ENCODE measurements around the gene RANBP17. TPM values are rescaled to one million over a fixed set of nuclear protein-coding genes. Genes with fewer than 3 reads are reported as not detected.

RANBP17 gene
- total and polyA plus RNA-seq, 2 experiments from 2014 or later = 3.7 to 3.8 TPM

DNA sequence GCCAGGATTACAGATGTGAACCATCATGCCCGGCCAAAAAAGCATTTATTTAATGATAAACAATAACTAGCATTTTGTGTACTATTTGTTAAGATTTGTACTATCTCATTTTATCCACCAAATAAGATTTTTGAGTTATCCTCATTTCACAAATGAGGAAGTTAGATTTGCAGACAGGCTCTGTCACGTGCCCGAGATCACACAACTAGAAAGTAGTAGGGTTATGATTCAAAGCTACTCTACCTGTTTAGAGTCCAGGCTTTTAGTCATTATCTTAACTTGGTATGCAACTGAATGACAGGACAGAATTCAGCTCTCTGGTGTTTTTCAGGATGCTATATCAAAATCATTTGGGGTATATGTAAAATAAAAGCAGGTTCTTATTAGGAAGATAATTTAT lies 20.5 kb downstream of the RANBP17 start:
- no peaks in the 10 kb centered on the region for H3K27me3 ChIP-seq (replicated peaks; ENCODE audit: insufficient read depth)
- H3K9me2 ChIP-seq (ENCODE audit: insufficient read depth) = no peaks in the 10 kb centered on the region
- H3K79me2 ChIP-seq (ENCODE audit: insufficient read depth) = no peaks in the 10 kb centered on the region
- H3K4me1 ChIP-seq (ENCODE audit: insufficient read depth) = peaks cover 22% of the 10 kb centered on the region
- H2AFZ ChIP-seq = no peak overlapping the region
- WGBS, 2 experiments (ENCODE audit: low coverage in 1 of 2, low lambda C conversion rate in 2 of 2, missing lambda C conversion rate in 2 of 2) = 62 to 74% methylated on average over 3 of the region's 3 CpGs
- H3K36me3 ChIP-seq (ENCODE audit: low read depth) = no peaks in the 10 kb centered on the region
- TF ChIP-seq EZH2phosphoT487 (IDR thresholded peaks at IDR 0.05; ENCODE audit: insufficient read depth, low read depth) (no peak), EZH2 (IDR thresholded peaks at IDR 0.05; ENCODE audit: insufficient read depth, poor library complexity, severe bottlenecking) (no peak)
- H3K4me3 ChIP-seq = no peak overlapping the region
- H3K27ac ChIP-seq = no peak overlapping the region
- no peak for DNase-seq
- H3F3A ChIP-seq (ENCODE audit: insufficient read depth) = peaks cover 5% of the 10 kb centered on the region; the same call in 1 of the 2 replicates
- H4K20me1 ChIP-seq (ENCODE audit: insufficient read depth) = no peaks in the 10 kb centered on the region
- no peak overlapping the region for H3K9ac ChIP-seq
- H3K4me2 ChIP-seq (ENCODE audit: unreplicated experiment) = no peak overlapping the region
- H3K9me3 ChIP-seq (ENCODE audit: low read depth) = no peaks in the 10 kb centered on the region
- in situ Hi-C loops (cut with MboI) = no loop called here

DNA sequence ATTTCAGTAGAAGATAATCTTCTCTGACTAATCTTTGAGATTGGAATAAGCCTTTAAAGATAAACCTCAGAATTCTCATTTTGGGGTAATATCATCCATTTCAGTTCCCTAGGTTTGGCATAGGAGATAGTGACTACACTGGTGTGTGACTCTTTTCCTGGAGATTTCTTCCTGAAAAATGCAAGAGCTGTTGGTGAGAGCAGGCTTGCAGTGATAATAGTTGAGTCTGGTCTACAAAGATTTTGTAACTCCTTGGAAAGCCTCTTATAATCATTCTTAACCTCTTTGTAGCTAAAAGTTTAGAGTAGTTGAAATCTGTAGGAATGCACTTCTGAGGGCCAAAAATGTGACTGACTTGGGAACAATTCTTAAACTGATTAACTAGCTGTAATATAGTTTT lies 23.4 kb downstream of the RANBP17 start:
- no peak overlapping the region for H3K4me3 ChIP-seq
- no peaks in the 10 kb centered on the region for H4K20me1 ChIP-seq (ENCODE audit: insufficient read depth)
- H3K27me3 ChIP-seq (replicated peaks; ENCODE audit: insufficient read depth) = no peaks in the 10 kb centered on the region
- H3F3A ChIP-seq (ENCODE audit: insufficient read depth) = no peaks in the 10 kb centered on the region
- H3K4me1 ChIP-seq (ENCODE audit: insufficient read depth) = peaks cover 11% of the 10 kb centered on the region
- in situ Hi-C loops (cut with MboI) = no loop called here
- H2AFZ ChIP-seq = no peak overlapping the region
- DNase-seq = peak; percentile 36
- H3K27ac ChIP-seq = 0 out of 2 replicates have a peak overlapping the region, but pooled peaks have one; percentile 31
- H3K79me2 ChIP-seq (ENCODE audit: insufficient read depth) = no peaks in the 10 kb centered on the region
- no peaks in the 10 kb centered on the region for H3K9me2 ChIP-seq (ENCODE audit: insufficient read depth)
- H3K9ac ChIP-seq = no peak overlapping the region
- no peak for TF ChIP-seq EZH2phosphoT487 (IDR thresholded peaks at IDR 0.05; ENCODE audit: insufficient read depth, low read depth)
- TF ChIP-seq EZH2 (IDR thresholded peaks at IDR 0.05; ENCODE audit: insufficient read depth, poor library complexity, severe bottlenecking) = no peak
- no peaks in the 10 kb centered on the region for H3K9me3 ChIP-seq (ENCODE audit: low read depth)
- no peak overlapping the region for H3K4me2 ChIP-seq (ENCODE audit: unreplicated experiment)
- H3K36me3 ChIP-seq (ENCODE audit: low read depth) = no peaks in the 10 kb centered on the region

DNA sequence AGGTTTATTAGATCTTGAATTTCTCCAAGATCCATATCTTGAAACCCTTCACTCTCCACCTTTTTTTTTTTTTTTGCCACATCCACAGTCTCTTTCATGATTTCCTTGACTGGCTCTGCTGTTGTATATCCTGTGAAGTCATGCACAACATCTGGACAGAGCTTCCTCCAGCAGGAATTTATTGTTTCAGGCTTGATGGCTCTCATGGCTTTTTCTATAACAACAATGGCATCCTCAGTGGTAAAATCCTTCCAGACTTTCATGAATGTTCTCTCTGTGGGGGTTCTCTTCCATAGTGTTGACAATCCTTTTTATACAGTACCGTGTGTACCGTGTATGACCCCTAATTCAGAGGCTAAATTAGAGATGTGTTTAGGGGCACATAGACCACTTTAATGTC lies 24.0 kb downstream of the RANBP17 start:
- H3K79me2 ChIP-seq (ENCODE audit: insufficient read depth) = no peaks in the 10 kb centered on the region
- no peak overlapping the region for H3K4me2 ChIP-seq (ENCODE audit: unreplicated experiment)
- 84 to 86% methylated on average over 2 of the region's 2 CpGs for WGBS, 2 experiments (ENCODE audit: low coverage in 1 of 2, low lambda C conversion rate in 2 of 2, missing lambda C conversion rate in 2 of 2)
- H3K9me2 ChIP-seq (ENCODE audit: insufficient read depth) = no peaks in the 10 kb centered on the region
- 0 out of 2 replicates have a peak overlapping the region, but pooled peaks have one; percentile 31 for H3K27ac ChIP-seq
- TF ChIP-seq EZH2phosphoT487 (IDR thresholded peaks at IDR 0.05; ENCODE audit: insufficient read depth, low read depth) = no peak
- H3K4me3 ChIP-seq = no peak overlapping the region
- H3K27me3 ChIP-seq (replicated peaks; ENCODE audit: insufficient read depth) = no peaks in the 10 kb centered on the region
- no peak overlapping the region for H2AFZ ChIP-seq
- H3K9me3 ChIP-seq (ENCODE audit: low read depth) = no peaks in the 10 kb centered on the region
- DNase-seq = no peak
- no peaks in the 10 kb centered on the region for H3F3A ChIP-seq (ENCODE audit: insufficient read depth)
- H3K4me1 ChIP-seq (ENCODE audit: insufficient read depth) = peaks cover 9% of the 10 kb centered on the region
- in situ Hi-C loops (cut with MboI) = no loop called here
- no peaks in the 10 kb centered on the region for H3K36me3 ChIP-seq (ENCODE audit: low read depth)
- H3K9ac ChIP-seq = no peak overlapping the region
- H4K20me1 ChIP-seq (ENCODE audit: insufficient read depth) = no peaks in the 10 kb centered on the region

DNA sequence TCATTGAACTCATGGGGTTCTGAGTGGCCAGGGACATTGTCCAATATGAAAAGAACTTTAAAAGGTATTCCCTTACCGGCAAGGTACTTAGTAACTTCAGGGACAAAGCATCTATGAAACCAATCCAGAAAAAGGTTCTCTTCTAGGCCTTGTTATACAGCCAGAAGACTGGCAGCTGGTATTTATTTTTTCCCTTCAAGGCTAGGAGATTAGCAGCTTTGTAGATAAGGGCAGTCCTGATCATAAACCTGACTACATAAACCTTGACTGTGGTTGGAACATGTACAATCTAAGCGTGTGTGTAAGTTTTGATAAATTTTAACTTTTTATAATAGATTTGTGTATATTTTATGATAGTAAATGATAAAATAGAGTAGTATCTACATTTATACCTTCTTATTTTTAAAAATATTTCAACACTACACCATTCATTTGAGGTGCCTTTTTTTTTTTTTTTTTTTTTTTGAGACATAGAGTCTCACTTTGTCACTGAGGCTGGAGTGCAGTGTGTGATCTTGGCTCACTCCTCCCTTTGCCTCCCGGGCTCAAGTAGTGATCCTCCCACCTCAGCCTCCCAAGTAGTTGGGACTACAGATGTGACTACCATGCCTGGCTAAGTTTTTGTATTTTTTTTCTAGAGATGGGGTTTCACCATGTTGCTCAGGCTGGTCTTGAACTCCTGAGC lies 24.5 kb downstream of the RANBP17 start:
- no peaks in the 10 kb centered on the region for H3K9me3 ChIP-seq (ENCODE audit: low read depth)
- no peaks in the 10 kb centered on the region for H3K27me3 ChIP-seq (replicated peaks; ENCODE audit: insufficient read depth)
- H3K79me2 ChIP-seq (ENCODE audit: insufficient read depth) = no peaks in the 10 kb centered on the region
- TF ChIP-seq EZH2phosphoT487 (IDR thresholded peaks at IDR 0.05; ENCODE audit: insufficient read depth, low read depth) (no peak), EZH2 (IDR thresholded peaks at IDR 0.05; ENCODE audit: insufficient read depth, poor library complexity, severe bottlenecking) (no peak)
- H3K4me3 ChIP-seq = no peak overlapping the region
- peaks cover 9% of the 10 kb centered on the region for H3K4me1 ChIP-seq (ENCODE audit: insufficient read depth)
- no peaks in the 10 kb centered on the region for H3F3A ChIP-seq (ENCODE audit: insufficient read depth)
- DNase-seq = no peak
- no peak overlapping the region for H2AFZ ChIP-seq
- no peak overlapping the region for H3K4me2 ChIP-seq (ENCODE audit: unreplicated experiment)
- no peak overlapping the region for H3K27ac ChIP-seq
- no peaks in the 10 kb centered on the region for H3K36me3 ChIP-seq (ENCODE audit: low read depth)
- in situ Hi-C loops (cut with MboI) = no loop called here
- no peaks in the 10 kb centered on the region for H3K9me2 ChIP-seq (ENCODE audit: insufficient read depth)
- H4K20me1 ChIP-seq (ENCODE audit: insufficient read depth) = no peaks in the 10 kb centered on the region
- 45 to 54% methylated on average over 3 of the region's 3 CpGs for WGBS, 2 experiments (ENCODE audit: low coverage in 1 of 2, low lambda C conversion rate in 2 of 2, missing lambda C conversion rate in 2 of 2)
- no peak overlapping the region for H3K9ac ChIP-seq
